ENCODE results near the gene HECW1. TPM values are rescaled to one million over a fixed set of nuclear protein-coding genes. Genes with fewer than 3 reads are reported as not detected.
"Not testable (repeated sequence)": the region's sequence is repeated elsewhere in the genome, so short reads cannot be mapped to it uniquely, and the experiment has no call there.

HECW1 gene
- total RNA-seq, 2 experiments from 2014 or later: not detected

DNA sequence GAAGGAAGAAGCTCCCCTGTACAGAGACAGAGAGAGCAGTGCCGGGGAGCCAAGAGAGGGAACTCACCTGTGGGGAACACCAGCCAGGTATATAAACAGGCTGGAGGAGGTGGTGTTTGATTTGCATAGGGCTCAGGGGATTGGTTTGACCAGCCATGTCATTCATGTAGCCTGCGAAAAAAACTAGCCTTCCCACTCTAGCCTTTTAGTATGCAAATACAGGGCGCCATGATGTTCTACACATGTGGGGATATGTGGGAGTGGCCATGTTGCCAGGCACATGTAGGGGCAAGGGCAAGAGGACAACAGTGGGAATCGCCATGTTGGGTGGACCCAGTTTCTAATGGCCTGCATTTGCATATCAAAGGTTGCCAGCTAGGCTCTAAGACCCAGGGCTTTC, 106.5 kb downstream of the HECW1 start:
- H3K4me1 Mint-ChIP-seq (ENCODE audit: low read depth); POLR2A ChIA-PET; CTCF ChIA-PET: not testable (repeated sequence)

DNA sequence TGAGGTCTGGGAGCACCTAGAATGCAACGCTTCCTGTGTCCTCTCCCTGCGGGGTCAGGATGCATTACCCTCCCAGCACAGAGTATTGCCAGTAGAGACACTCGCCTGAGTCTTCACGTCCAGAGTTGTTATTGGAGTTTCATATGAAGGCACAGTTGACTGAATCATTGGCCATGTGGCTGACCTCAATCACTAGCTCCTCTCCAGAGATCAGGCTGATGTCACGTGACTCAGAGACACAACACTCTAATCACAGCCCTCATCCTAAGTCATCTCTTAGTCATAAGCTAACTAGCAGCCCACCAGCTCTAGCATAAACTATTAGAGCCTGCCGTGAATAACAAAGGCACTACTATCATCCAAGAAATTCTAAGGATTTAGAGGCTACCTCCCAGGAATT, 107.8 kb downstream of the HECW1 start:
- POLR2A ChIA-PET: no interaction called here
- Mint-ChIP-seq H3K27ac (no peak overlapping the region), H3K4me1 (ENCODE audit: low read depth) (no peaks in the 10 kb centered on the region), H3K27me3 (ENCODE audit: low read depth) (peaks cover 4% of the 10 kb centered on the region), H3K36me3 (ENCODE audit: low read depth) (no peaks in the 10 kb centered on the region), H3K9me3 (ENCODE audit: insufficient read depth) (no peaks in the 10 kb centered on the region), H3K4me3 (no peak overlapping the region)
- DNase-seq: no peak
- CTCF ChIA-PET: no interaction called here
- no peak for ATAC-seq

More for the DNA sequence above, 106.5 kb downstream of the HECW1 start:
- not testable (repeated sequence) for H3K9me3 Mint-ChIP-seq (ENCODE audit: insufficient read depth); H3K27me3 Mint-ChIP-seq (ENCODE audit: low read depth); ATAC-seq; DNase-seq; H3K27ac Mint-ChIP-seq; H3K4me3 Mint-ChIP-seq; H3K36me3 Mint-ChIP-seq (ENCODE audit: low read depth)

DNA sequence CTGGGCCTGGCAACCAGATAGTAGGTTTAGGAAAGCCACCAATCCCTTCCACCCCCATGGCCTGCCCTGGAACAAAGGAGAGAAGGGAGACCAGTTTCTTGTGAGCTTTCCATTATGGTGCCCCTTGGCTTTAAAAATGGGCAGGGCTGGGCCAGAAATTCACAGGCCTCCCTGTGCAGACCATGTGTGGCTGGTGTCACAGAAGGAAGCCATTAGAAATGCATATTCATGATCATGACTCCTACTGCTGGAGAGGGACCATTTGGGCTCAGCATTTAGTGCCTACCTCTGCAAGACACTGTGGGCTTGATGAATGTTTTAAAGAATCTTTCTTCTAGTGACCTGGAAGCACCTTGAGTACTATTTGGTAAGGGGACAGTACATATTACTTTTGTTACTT, 108.3 kb downstream of the HECW1 start:
- H3K9me3 Mint-ChIP-seq (ENCODE audit: insufficient read depth): no peaks in the 10 kb centered on the region
- ATAC-seq (no peak), DNase-seq (no peak)
- ChIA-PET POLR2A (no interaction called here), CTCF (no interaction called here)
- no peak overlapping the region for H3K4me3 Mint-ChIP-seq
- peaks cover 4% of the 10 kb centered on the region for H3K27me3 Mint-ChIP-seq (ENCODE audit: low read depth)
- no peaks in the 10 kb centered on the region for H3K36me3 Mint-ChIP-seq (ENCODE audit: low read depth)
- no peaks in the 10 kb centered on the region for H3K4me1 Mint-ChIP-seq (ENCODE audit: low read depth)
- no peak overlapping the region for H3K27ac Mint-ChIP-seq

DNA sequence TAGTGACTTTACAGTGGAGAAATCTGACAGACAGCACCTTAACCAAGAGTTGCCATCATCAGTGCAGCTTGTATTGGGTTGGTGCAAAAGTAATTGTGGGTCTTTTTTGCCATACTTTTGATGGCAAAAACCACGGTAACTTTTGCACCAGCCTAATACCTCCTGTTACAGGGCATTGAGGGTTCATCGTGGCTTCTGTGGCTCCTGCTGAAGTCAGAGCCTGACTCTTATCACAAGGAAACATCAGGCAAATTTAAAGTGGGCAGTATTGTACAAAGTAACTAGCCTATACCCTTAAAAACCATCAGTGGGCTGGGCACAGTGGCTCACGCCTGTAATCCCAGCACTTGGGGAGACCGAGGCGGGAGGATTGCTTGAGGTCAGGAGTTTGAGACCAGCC, 117.4 kb downstream of the HECW1 start:
- CTCF ChIA-PET: no interaction called here
- peaks cover 19% of the 10 kb centered on the region for H3K27me3 Mint-ChIP-seq (ENCODE audit: low read depth)
- H3K9me3 Mint-ChIP-seq (ENCODE audit: insufficient read depth): no peaks in the 10 kb centered on the region
- no peak overlapping the region for H3K27ac Mint-ChIP-seq
- H3K4me1 Mint-ChIP-seq (ENCODE audit: low read depth): no peaks in the 10 kb centered on the region
- ATAC-seq (no peak), DNase-seq (no peak)
- H3K4me3 Mint-ChIP-seq: no peak overlapping the region
- no peaks in the 10 kb centered on the region for H3K36me3 Mint-ChIP-seq (ENCODE audit: low read depth)
- POLR2A ChIA-PET: no interaction called here

DNA sequence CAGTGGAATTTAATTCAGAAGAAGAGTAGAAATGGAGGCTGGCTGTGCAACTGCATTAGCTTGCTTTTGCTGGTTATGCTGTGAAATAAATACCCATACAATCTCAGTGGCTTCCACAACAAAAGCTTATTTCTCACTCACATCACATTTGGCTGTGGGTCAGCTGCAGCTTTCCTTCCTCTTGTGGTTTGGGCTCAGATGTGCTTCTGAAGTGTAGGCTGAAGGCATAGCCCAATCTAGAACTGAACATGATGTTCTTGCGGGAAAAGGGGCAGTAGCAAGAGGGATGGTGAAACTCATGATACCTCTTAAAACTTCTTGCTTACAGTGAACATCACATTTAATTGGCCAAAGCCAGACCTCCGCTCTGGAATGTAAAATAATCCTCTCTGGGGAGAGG, 119.9 kb downstream of the HECW1 start:
- ChIA-PET POLR2A (no interaction called here), CTCF (no interaction called here)
- Mint-ChIP-seq H3K4me1 (ENCODE audit: low read depth) (no peaks in the 10 kb centered on the region), H3K27me3 (ENCODE audit: low read depth) (peaks cover 19% of the 10 kb centered on the region), H3K4me3 (no peak overlapping the region), H3K27ac (no peak overlapping the region), H3K9me3 (ENCODE audit: insufficient read depth) (no peaks in the 10 kb centered on the region), H3K36me3 (ENCODE audit: low read depth) (no peaks in the 10 kb centered on the region)
- DNase-seq (no peak), ATAC-seq (no peak)

DNA sequence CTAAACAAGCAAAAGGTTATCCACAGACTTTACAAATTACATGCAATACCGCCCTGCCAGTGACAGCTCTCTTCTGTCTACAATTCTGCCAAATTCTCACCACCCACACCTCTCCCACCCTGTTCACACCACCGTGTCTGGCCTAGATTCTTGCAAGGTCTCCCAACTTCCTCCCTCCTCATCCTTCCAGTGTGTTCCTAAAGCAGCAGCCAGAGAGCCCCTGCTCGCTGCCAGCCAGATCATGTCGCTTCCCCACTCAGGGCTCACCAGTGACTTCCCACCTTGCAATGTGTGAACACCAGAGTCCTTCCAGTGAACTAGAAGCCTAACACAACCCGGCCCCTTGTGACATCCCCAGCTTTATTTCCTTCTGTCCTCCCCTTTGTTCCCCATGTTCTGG, 121.6 kb downstream of the HECW1 start:
- no peaks in the 10 kb centered on the region for H3K9me3 Mint-ChIP-seq (ENCODE audit: insufficient read depth)
- ATAC-seq: no peak

DNA sequence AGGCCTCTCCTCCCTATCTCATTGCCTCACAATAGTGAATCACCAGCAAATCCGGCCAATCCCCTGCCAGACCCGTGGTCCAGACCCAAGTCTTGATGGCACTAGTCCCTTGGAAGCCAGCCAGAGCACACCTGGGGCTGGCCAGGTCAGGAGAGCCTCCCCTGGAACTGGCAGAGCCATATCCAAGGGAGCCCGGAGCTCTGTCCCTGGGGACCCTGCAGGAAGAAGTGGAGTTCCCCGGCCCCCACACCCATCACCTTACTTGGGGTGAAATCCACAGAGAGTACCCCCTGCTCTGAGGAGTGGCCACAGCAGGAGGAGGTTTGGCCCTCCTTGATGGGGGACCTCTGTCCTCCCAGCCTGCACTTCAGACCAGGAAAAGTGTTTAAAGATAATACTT, 122.5 kb downstream of the HECW1 start:
- H3K4me1 Mint-ChIP-seq (ENCODE audit: low read depth): no peaks in the 10 kb centered on the region

More for the DNA sequence above, 121.6 kb downstream of the HECW1 start:
- Mint-ChIP-seq H3K36me3 (ENCODE audit: low read depth) (no peaks in the 10 kb centered on the region), H3K27me3 (ENCODE audit: low read depth) (peaks cover 10% of the 10 kb centered on the region), H3K4me3 (no peak overlapping the region), H3K4me1 (ENCODE audit: low read depth) (no peaks in the 10 kb centered on the region), H3K27ac (no peak overlapping the region)
- POLR2A ChIA-PET: no interaction called here
- DNase-seq: no peak
- CTCF ChIA-PET: interaction anchor here (0.7 kb wide), 1 partner anchor 67 kb away, joined by 3 read pairs; no protein-coding TSS in a partner anchor

DNA sequence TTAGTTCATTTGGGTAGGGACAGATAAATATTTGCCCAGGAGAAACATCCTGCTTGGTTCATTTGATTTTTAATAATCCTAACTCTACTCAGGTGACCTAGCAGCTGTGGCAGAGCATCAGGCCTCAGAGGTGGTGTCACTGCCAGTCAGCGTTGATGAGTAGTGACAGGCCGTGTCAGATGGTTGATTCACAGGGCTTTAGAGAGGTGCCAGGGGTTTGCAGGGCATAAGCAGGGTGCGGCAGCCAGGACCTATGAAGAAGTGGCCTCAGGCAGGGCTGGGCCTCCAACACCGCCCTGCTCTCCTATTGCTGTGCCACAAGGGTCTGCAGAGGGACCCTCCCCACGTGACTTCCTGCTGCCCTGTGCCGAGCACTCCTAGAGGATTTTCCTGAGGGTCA, 128.1 kb downstream of the HECW1 start:
- CTCF ChIA-PET: no interaction called here
- Mint-ChIP-seq H3K27ac (no peak overlapping the region), H3K4me3 (no peak overlapping the region), H3K36me3 (ENCODE audit: low read depth) (no peaks in the 10 kb centered on the region), H3K9me3 (ENCODE audit: insufficient read depth) (no peaks in the 10 kb centered on the region), H3K4me1 (ENCODE audit: low read depth) (no peaks in the 10 kb centered on the region), H3K27me3 (ENCODE audit: low read depth) (no peaks in the 10 kb centered on the region)
- ATAC-seq: no peak
- DNase-seq: no peak
- POLR2A ChIA-PET: no interaction called here

More for the DNA sequence above, 122.5 kb downstream of the HECW1 start:
- no peaks in the 10 kb centered on the region for H3K9me3 Mint-ChIP-seq (ENCODE audit: insufficient read depth)
- no peaks in the 10 kb centered on the region for H3K36me3 Mint-ChIP-seq (ENCODE audit: low read depth)
- no peak overlapping the region for H3K27ac Mint-ChIP-seq
- ChIA-PET POLR2A (no interaction called here), CTCF (no interaction called here)
- ATAC-seq: no peak
- DNase-seq: no peak
- H3K27me3 Mint-ChIP-seq (ENCODE audit: low read depth): peaks cover 8% of the 10 kb centered on the region
- no peak overlapping the region for H3K4me3 Mint-ChIP-seq

DNA sequence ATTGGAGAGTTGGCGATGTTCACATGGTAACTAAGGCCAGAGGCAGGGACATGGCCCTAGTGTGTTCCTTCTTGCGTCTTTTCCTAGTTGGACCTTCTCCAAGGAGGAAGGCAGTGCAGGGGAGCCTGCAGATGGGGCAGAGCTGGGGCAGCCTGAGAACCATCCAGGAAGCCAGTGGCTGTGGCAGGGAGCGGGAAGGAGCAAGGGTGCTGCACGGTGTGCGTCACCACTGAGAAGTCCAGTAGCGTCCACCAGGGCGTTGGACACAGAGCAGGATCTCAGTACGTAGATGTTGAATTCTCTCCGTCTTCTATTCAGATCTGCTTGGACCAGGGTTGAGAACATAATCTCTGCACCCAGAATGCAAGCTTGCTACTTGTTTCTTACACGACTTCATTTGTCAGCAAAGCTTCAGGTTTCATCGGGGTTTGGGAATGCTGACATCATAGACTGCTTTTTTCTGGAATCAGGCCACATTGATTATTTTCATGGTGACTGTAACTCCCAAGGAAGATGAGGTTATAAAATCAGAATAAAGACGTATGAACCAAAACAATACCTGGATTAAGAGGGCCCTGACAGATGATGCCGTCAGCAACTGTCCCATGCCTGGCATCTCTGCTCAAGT, 130.3 kb downstream of the HECW1 start:
- no peak overlapping the region for H3K27ac Mint-ChIP-seq
- no peak for ATAC-seq
- ChIA-PET CTCF (no interaction called here), POLR2A (no interaction called here)
- H3K36me3 Mint-ChIP-seq (ENCODE audit: low read depth): no peaks in the 10 kb centered on the region
- H3K4me1 Mint-ChIP-seq (ENCODE audit: low read depth): no peaks in the 10 kb centered on the region
- DNase-seq: no peak
- no peaks in the 10 kb centered on the region for H3K9me3 Mint-ChIP-seq (ENCODE audit: insufficient read depth)
- no peak overlapping the region for H3K4me3 Mint-ChIP-seq
- no peaks in the 10 kb centered on the region for H3K27me3 Mint-ChIP-seq (ENCODE audit: low read depth)

DNA sequence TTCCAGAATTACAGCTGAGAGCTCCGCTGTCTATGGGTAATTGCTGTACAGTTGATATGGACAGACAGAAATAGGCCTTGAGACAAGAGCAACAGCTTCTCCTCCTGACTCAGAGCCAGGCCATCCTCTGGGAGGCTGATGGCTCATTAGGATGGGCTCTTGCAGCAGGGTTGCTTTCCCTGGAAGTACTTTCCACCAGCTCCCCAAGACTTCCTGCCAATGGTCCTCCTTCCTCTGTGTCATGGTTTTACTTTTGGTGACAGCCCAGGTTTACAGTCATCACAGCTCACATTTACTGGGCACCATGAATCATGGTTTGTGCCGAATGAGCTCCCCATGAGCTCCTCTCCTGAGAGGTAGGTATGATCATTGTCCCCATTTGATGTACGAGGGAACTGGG, 131.8 kb downstream of the HECW1 start:
- no peaks in the 10 kb centered on the region for H3K4me1 Mint-ChIP-seq (ENCODE audit: low read depth)
- POLR2A ChIA-PET: no interaction called here
- H3K27ac Mint-ChIP-seq: no peak overlapping the region
- no peak for DNase-seq
- CTCF ChIA-PET: interaction anchor here (1.2 kb wide), 1 partner anchor 9 kb away, joined by 3 read pairs; no protein-coding TSS in a partner anchor
- no peaks in the 10 kb centered on the region for H3K9me3 Mint-ChIP-seq (ENCODE audit: insufficient read depth)
- H3K27me3 Mint-ChIP-seq (ENCODE audit: low read depth): no peaks in the 10 kb centered on the region
- ATAC-seq: no peak
- H3K4me3 Mint-ChIP-seq: no peak overlapping the region
- no peaks in the 10 kb centered on the region for H3K36me3 Mint-ChIP-seq (ENCODE audit: low read depth)

DNA sequence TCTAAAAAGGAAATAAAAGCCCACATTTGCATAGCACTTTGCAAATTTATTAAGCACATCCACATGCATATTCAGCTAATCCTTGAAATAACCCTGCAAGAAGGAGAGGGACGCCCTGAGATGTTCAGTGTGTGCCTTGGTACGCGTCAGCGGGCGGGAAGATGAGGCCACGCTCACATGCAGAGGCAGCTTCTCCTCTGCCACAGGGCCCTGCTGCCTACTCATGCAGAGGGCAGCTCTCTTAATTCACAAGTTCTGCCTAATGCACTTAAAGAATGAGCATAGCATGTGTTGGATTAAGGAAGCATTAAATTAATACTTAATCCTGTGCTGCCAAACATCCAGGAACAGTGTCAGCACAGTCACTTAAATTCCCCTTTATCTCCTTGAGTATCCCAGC, 132.3 kb downstream of the HECW1 start:
- DNase-seq (no peak), ATAC-seq (no peak)
- ChIA-PET CTCF (interaction anchor here (1.0 to 1.2 kb wide), 2 partner anchors 9 to 14 kb away, joined by 3 read pairs; no protein-coding TSS in a partner anchor), POLR2A (no interaction called here)
- no peak overlapping the region for H3K4me3 Mint-ChIP-seq
- no peak overlapping the region for H3K27ac Mint-ChIP-seq
- H3K36me3 Mint-ChIP-seq (ENCODE audit: low read depth): no peaks in the 10 kb centered on the region
- H3K27me3 Mint-ChIP-seq (ENCODE audit: low read depth): no peaks in the 10 kb centered on the region
- H3K9me3 Mint-ChIP-seq (ENCODE audit: insufficient read depth): no peaks in the 10 kb centered on the region
- no peaks in the 10 kb centered on the region for H3K4me1 Mint-ChIP-seq (ENCODE audit: low read depth)

DNA sequence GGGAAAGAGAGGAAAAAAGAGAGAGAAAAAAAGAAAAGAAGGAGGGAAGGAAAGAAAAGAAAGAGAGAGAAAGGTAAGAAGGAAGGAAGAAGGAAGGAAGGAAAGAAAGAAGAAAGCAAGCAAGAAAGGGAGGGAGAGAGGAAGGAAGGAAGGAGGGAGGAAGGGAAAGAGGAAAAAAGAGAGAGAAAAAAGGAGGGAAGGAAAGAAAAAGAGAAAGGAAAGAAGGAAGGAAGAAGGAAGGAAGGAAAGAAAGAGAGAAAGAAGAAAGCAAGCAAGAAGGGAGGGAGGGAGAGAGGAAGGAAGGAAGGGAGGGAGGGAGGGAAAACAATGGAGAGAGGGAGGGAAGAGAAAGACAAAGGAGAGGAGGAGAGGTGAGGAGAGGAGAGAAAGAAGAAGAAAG, 135.3 kb downstream of the HECW1 start:
- H3K4me3 Mint-ChIP-seq: no peak overlapping the region
- ChIA-PET POLR2A (no interaction called here), CTCF (no interaction called here)
- no peaks in the 10 kb centered on the region for H3K36me3 Mint-ChIP-seq (ENCODE audit: low read depth)
- H3K27ac Mint-ChIP-seq: no peak overlapping the region
- no peak for ATAC-seq
- no peaks in the 10 kb centered on the region for H3K27me3 Mint-ChIP-seq (ENCODE audit: low read depth)
- no peaks in the 10 kb centered on the region for H3K9me3 Mint-ChIP-seq (ENCODE audit: insufficient read depth)
- DNase-seq: no peak
- H3K4me1 Mint-ChIP-seq (ENCODE audit: low read depth): no peaks in the 10 kb centered on the region

DNA sequence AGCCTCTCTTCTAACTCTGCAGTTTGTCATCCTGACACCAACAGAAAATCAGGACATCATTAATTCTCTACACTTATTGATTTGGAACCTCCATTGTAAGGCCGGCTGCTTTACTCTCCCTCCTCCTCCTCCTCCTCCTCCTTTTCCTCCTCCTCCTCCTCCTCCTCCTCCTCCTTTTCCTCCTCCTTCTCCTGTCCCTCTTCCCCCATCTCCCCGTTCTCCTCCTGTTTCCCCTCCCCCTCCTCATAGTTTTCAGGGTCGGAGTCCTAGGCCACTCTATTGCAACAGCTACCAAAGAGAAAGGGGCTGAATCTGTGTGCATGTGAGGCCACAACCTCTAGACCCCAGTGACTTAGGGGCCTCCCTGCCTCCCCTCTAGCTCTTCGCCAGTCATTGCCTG, 136.1 kb downstream of the HECW1 start:
- Mint-ChIP-seq H3K27me3 (ENCODE audit: low read depth) (no peaks in the 10 kb centered on the region), H3K27ac (no peak overlapping the region), H3K4me3 (no peak overlapping the region), H3K36me3 (ENCODE audit: low read depth) (no peaks in the 10 kb centered on the region), H3K4me1 (ENCODE audit: low read depth) (no peaks in the 10 kb centered on the region), H3K9me3 (ENCODE audit: insufficient read depth) (no peaks in the 10 kb centered on the region)
- CTCF ChIA-PET: interaction anchor here (1.3 to 1.9 kb wide), 2 partner anchors 13 to 14 kb away, joined by 4 read pairs; no protein-coding TSS in a partner anchor
- ATAC-seq (no peak), DNase-seq (no peak)
- POLR2A ChIA-PET: no interaction called here

Data from activated CD8-positive, alpha-beta T cell treated with anti-CD3 and anti-CD28 coated beads, Interleukin-2, amount 10 ng/mL, durations not matched to agents 7 days and 5 days (primary cell).